ENCODE data around the gene KIF25.
"Not testable (repeated sequence)": the region's sequence is repeated elsewhere in the genome, so short reads cannot be mapped to it uniquely, and the experiment has no call there.

KIF25 gene

DNA sequence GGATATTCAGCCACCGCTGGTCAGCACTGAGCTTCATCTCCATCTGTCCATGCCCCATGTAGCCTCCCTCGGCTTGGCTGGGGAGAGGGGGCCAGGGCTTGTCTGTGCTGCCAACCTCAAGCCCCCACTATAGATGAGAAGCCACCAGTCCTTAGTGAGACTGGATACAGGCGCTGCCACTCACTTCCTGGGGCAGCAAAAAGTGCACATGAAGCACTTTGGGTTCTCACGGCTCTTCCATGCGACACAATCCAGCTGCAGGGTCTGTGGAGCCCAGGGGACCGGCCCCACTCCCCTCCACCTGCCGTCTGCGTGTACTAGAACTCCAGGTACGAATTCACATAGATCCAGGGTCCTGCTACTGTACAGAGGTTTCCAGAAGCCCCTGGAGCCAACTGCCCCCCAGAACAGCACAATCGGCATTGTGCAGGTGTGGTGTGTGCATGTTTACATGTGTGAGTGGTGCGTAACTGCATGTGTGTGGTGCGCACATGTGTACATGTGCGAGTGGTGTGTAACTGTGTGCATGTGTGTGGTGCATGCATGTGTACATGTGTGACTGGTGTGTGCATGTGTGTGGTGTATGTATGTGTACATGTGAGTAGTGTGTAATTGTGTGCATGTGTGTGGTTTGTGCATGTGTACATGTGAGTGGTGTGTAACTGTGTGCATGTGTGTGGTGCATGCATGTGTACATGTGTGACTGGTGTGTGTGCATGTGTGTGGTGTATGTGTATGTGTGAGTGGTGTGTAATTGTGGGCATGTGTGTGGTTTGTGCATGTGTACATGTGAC lies 76.7 kb downstream of the KIF25 start:
- no peak for DNase-seq

DNA sequence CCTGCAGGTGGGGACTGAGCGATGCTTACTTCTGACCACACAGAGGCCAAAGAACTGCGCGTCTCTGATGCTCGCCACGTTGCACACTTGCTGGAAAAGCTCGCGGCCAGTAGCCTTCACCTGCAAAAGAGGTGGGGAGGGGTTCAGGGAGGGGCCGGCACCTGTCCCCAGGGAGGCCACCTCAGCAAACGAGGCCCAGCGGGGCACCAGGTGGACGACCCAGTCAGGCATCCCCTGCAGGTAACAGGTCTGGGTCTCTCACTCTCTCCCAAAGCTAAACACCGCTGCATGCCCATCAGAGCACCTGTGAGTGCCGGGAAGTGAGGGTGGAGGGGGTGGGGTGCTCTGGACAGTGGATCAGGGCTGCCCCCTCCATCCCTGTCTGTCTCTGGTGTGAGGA lies 77.7 kb downstream of the KIF25 start:
- no peak for DNase-seq

DNA sequence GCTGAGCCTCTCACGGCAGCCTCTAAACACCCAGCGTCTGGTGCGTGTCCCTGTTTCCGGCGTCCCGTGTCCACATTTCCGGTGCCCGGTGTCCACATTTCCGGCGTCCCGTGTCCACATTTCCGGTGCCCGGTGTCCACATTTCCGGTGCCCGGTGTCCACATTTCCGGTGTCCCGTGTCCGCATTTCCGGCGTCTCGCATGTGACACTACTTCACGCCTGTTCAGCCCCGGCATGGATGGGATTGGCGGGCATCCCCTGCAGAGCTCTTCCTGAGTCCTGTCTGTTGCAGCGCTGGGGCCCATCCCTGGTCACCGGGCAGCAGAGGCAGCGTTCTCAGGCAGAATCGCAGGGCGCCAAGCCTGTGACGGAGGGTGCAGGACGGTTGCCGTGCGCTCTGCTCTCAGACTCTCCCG lies 78.3 kb downstream of the KIF25 start:
- DNase-seq = no peak

DNA sequence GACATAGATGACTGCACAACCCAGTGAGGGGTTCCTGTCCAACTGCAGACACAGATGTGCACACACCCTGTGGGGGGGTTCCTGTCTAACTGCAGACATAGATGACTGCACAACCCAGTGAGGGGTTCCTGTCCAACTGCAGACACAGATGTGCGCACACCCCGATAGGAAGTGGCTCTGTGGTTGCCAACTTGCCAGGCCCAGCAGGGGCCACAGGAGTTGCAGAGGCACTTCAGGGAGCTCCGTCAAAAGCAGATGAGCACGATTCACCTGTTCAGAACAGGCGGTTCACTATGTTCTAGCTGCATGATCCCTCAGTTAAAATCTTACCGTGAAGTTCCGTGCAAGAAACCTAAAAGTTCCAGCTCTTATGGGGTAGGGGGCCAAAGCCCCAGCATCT lies 79.9 kb downstream of the KIF25 start:
- DNase-seq = not testable (repeated sequence)

DNA sequence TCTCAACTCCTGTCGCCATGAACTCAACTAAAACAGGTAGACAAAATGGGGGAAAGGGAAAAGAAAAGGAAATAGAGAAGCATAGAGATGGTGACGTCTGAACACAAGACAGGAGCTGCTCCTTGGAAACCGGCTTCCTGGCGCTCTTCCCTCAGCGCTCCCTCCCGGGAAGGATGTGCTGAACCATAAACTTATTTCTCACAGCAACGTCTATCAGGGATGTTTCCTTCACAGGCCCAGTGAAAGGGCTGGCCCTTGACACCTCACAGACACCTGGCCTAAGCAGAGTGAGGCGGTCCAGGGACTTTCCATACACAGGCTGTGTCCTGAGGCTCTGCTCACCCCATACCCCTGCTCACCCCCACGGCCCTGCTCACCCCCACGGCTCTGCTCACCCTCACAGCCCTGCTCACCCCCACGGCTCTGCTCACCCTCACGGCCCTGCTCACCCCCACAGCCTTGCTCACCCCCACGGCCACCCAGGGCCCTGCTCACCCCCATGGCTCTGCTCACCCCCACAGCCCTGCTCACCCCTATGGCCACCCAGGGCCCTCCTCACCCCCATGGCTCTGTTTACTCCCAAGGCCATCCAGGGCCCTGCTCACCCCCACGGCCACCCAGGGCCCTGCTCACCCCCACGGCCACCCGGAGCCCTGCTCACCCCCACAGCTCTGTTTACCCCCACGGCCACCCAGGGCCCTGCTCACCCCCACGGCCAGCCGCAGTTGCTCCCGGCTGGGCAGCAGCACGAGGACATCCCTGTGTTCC lies 80.9 kb downstream of the KIF25 start:
- no peak for DNase-seq

DNA sequence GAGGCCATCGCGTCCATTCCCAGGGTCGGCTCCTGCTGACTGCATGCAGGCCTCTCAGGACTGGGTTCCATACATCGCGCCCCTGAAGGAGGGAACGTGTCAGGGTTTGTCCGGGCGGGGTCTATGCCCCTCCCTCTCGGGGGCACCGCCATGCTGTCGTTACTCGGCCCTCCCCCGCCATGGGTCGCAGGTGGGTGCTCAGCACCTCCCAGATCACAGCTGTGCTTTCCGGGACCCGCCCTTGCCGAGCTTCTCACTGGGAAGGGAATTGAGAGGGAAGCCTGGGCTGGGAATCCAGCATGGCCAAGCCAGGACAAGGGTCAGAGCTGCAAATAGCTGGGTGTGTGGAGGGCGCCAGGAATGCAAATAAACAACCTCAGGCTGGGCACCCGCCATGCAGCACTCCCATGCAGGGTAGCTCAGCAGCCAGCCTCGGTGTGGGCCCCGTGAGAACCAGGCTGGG lies 81.5 kb downstream of the KIF25 start, which contains the start of gene FRMD1:
TSS of gene FRMD1 (minus strand) at position 270 of the 463 bp plus-strand sequence. CDS start at position 152, 118 bp downstream.
- no peak for DNase-seq

DNA sequence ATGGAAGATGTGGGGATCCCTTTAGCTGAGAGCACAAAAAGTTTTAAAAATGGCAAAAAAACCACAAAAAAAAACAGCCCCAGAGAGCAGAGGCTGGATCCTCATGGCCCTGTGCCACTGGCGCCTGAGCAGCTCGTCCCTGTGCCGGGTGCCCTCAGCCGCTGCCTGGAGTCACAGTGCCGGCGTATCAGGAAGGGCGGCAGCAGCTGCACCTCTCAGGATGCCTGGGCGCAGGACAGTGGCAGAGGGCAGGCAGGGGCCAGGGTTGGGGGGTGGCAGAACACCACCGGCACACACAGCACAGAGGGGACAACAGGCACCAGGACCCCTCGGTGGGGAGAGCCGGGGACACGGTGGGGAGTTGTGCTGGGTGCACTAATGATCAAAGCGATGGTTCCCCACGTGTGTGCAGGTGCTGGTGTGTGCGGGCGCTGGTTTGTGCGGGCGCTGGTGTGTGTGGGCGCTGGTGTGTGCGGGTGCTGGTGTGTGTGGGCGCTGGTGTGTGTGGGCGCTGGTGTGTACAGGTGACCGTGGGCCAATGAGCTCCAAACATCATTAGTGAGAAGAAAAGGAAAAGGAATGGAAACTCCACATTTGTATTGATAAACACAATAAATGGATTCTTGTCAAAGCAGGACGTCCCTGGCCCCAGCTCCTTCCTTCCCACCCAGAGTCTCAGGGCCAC lies 83.1 kb downstream of the KIF25 start:
- DNase-seq = no peak

DNA sequence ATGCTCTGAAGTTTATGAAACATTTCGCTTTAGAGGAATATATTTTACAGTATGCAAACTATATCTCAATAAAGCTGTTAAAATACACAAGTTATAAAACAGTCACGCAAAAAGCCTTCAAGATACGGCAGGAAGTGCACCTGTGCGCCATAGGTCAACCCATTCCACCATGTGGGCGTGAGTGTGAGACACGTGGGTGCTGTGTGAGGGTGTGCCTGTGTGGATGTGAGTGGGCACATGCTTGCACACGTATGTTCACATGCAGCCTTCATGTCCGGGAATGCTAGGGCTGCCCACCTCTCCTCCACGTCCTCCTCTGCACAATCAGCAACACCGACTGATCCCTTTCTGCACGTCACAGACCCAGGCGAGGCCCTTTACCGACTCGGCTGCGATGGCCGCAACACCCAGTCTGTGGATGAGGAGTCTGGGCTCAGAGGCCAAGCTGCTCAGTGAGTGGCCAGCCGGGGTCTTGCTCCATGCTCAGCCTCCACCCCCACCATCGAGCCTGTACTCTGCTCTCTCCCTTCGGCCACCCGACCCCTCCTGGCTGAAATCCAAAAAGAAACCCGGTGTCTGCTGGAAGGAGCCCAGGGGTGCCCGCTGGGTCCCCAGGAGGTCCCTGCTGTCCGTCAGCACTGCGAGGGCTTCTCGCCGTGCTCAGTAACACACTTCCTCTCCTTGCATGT lies 84.5 kb downstream of the KIF25 start:
- no peak for DNase-seq

DNA sequence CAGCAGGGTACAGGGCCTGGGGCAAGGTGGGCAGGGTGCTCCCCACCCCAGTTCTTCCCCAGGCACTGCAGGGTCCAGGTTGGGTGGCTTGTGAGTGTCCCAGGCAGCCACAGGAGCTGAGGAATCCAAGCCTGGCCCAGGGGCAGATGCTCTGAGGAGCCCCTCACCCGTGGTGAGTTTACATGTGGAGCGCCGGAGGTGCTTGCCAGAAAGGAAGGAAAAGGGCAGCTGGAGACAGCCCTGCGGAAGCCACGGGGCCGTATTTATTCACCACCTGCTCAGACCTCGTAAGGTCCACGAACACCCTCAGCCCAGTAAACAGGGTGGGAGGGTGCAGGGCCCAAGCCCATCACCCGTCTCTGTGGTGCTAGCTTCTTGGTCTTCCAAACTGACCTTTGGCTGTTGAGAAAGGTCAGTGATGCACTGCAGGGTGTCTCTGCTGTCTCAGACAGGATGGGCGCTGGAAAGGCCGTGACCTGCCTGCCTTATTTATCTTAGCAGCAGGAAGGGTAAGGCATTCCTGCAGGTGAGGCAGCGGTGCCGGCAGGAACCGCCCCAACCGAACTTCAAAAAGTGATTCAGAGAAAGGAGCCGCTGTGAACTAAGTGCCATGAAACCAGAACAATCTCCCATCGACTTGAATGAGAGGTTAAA lies 85.5 kb downstream of the KIF25 start:
- no peak for DNase-seq

DNA sequence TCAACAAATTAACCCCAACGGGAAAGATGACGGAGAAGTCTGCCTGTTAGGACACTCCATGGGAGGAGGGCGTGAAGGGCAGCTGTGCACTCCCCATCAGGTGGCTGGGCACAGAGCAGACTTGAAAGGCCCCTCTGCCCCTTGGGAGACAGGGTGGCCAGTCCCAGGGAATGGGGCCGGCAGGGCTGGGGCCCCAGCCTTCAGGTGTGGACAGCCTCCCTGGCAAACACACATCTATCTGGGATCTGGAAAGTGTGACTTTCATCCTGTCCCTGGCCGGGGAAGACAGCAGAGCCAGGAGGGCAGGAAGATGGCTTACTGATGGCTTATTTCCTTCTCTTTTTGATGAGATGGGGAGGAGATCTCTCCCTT lies 86.0 kb downstream of the KIF25 start:
- no peak for DNase-seq

DNA sequence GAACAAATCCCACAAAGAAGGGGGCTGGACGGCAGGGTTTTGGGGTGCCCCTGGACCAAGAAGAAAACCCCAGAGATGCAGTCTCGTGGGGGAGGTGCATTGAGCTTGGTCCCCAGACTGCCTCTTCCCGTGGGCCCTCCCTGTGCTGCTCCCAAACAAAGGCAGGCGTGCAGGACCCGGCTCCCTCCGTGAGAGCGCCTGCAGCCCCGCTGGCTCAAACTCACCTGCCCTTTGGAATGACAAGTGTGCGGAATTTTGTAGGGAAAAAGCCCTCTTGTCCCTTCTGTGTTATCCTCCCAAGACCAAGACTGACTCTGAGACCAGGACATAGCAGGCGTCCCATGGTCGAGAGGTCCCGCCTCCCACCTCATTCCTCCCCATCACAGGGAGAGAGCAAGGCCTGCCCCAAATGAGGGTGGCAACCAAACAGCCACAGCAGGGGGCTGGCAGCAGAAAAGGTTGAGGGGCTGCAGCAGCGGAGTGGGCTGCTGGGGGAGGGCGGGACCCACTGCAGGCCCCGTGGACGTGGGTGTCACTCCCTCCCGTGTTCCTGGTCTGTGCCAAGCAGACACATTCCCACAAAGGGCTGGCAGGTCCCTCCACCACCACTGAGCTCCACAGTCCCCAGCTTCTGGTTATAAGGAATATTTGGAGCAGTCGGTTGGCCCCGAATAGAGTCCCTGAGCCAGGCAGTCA lies 87.1 kb downstream of the KIF25 start:
- no peak for DNase-seq

DNA sequence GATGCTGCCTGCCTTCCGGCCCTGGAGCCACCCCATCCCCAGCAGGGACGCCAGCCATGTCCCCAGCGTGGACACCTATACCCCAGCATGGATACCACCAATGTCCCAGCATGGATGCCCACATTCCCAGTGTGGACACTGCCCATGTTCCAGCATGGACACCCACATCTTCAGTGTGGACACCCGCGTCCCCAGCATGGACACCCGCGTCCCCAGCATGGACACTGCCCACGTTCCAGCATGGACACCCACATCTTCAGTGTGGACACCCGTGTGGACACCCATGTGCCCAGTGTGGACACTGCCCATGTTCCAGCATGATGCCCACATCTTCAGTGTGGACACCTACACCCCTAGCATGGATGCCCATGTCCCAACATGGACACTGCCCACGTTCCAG lies 88.6 kb downstream of the KIF25 start:
- no peak for DNase-seq

DNA sequence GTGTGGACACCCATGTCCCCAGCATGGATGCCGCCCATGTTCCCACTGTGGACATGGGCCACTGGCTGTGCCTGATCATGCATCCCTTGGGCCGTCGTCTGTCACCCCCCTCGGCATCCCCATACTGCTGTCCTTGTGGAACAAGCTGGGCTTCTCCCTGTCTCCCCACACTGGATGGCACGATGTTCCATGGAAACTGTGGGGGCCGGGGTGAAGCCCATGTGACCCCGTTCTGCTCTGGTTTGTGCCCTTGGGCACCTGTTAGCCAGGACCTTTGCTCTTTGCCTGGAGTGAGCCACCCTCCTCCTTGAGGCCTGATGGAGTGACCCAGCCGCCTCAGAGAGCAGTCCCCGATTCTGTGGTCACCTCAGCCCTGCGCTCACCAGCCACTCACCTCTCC lies 89.1 kb downstream of the KIF25 start:
- DNase-seq = no peak

DNA sequence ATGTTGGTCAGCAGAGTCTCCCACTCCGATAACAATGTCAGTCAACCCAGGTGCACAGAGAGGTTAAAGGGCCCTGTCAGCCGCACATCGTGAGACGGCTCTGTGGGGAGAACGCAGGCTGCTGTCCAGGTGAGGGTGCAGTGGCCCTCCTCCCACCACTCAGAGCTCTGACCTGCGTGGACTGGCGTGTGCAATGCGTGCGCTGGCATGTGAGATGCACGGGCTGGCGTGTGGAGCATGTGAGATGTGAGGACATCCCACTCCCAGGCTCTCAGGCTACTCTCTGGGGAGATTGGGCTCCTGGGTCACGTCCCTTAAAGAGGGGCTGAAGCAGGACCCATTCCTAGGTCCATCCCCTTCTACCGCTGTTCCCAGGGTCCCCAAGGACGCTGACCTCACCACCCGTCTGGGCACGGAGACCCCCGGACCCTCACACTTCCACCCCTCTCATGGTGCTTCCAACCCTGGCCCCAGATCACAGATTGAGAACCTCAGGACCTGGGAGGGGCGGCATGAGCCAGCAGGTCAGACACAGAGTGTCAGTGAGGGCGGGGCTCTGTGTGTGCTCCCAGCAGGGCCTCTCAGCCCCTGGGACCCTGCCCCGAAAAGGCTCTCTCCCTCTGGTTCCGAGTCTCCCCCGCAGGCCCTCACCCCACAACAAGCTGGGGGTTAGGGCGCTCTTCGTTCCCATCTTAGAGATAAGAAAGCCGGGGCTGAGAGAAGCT lies 90.1 kb downstream of the KIF25 start:
- DNase-seq = no peak

DNA sequence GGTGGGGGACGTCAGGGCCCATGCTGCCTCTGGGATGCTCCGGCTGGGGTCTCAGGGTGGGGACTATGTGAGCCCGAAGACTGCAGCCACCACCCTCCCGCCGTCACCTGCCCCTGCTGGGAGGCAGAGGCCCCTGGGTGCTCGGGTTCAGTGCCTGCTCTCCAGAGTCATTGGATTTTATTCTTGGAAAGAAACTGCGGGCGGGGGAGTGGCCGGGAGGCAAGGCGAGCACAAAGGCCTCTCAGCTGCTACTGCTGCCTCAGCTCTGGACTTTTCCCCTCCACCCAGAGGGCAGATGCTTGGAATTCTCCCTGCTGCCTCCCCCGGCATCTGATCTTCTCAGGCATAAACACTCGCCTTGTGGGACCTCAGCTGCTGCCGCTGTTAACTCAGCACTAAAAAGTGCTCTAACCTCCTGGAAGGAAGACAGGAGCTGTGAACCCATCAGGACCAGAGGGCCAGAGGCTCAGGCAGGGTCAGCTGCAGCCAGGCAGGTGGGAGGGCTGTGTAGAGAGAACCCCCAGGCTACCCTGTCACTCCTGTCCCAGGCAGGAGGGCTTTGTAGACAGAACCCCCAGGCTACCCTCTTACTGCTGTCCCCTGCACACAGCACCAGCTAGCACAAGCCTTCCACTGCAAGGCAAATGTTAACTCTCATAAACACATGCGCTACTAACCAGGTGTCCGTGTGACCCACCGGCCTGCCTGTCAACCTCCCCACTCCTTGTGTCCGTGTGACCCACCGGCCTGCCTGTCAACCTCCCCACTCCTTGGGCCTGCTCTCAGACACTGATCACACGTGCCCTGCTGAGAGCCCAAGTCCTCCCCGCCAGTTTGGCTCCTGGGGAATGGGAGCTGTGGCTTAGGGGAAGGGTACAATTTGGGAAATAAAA lies 90.9 kb downstream of the KIF25 start:
- no peak for DNase-seq

DNA sequence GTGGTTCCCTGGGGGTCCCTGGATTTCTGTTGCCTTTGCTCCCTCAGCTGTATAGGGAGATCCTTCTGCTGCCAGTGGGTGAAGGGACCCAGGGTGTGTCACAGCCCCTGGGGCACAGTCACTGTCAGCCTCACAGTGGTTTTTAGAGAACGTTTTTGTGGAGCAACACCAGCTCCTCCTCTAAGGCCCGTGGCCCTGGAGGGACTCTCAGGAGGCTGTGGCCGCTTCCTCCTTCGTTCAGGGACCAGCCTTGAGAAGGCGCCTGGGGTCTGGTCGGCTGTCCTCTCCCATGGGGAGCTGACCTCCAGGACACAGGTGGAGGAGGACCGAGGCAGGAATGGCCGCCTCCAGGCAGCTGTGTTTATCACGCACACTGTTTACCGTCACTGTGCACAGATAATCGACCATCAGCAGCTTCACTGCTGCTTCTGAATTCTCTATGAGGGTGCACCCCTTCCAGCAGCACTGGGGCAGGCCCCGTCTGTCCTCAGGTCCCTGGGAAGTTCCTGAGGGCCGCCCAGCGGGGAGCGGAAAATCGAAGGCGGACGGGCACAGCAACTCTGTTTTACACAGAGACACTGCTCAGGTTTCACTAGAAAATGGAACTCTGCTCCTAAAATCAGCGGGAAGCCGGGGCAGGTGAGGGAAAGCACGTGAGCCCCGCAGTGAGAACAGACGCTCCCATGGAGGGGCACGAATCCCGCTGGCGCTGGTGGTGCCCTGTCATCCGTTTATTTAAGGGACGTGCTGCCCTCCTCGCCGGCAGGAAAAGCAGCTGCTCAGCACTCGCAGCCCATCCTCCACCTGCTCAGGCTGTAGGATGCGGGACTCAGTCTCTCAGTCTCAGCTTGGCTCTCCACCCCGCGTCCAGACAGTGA lies 92.0 kb downstream of the KIF25 start:
- DNase-seq = no peak

DNA sequence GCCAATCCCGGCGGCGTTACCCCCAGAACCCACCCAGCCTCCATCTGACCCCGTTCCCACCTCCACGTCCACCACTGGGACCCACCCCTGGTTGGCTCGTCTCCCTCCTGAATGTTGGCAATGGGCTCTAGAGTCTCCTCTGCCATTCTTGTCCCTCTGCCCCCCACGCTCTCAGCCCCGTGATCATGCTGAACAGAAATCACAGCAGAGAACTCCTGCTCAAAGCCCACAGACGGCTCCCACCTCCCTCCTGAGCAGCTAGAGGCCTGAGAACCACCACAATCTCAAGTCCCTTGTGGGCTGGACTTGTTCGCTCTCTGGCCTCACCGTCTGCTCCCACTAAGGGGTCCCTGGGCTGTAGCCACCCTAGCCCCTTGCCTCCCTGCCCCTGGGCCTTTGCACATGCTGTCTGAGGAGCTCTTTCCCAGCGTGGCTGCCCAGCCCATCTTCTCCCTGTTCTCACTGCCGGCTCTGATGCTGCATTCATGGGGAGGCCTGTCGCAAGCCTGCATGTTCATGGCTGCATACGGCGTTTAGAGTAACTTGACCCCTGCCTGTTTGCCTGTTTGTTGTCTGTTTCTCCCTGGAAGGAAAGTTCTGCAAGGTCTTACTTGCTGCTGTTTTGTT lies 92.7 kb downstream of the KIF25 start:
- DNase-seq = no peak

DNA sequence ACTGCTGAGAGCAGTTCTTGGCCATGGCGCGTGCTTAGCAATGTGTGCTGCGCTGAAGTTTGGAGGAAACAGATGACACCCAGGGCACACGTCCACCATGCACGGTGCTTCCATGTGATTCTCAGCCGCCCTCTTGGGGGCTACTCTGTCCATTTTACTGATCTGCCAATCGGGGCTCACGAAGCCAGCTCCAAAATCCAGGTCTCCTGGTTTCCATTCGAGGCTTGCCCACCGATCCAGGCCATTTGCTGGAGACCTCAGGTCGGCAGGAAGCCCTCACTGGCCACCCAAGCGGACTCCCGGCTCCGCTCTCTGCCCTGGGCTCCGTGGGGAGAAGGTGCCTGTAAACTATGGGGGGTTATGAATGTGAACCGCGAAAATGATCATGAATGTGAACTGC lies 93.2 kb downstream of the KIF25 start:
- DNase-seq = no peak
